Measurements from ENCODE around the gene PPIL4. TPM values are rescaled to one million over a fixed set of nuclear protein-coding genes. Genes with fewer than 3 reads are reported as not detected.

Gene PPIL4
- total and polyA plus RNA-seq, 2 donors from 2014 or later: 18.0 to 30.1 TPM

- H3K4me1 ChIP-seq (ENCODE audit: control insufficient read depth in 2 of 3, insufficient read depth in 2 of 3, low read depth in 1 of 3, low read length in 3 of 3): peaks cover 0 to 18% (median 17%) of the 10 kb centered on the region in 3 donors
- peaks cover 0 to 2% (median 0%) of the 10 kb centered on the region in 3 donors for H3K36me3 ChIP-seq (ENCODE audit: control insufficient read depth in 2 of 3, insufficient read depth in 3 of 3, low read length in 3 of 3)
- TF ChIP-seq CTCF (IDR thresholded peaks at IDR 0.05; ENCODE audit: borderline replicate concordance, extremely low read depth, insufficient read depth): no peak
- intact Hi-C loops (cut with DNase I): no loop called here
- DNase-seq (no peak), FAIRE-seq (no peak)
- H3K27ac ChIP-seq (ENCODE audit: low read depth in 2 of 2, low read length in 2 of 2): no peak overlapping the region
- H3K9ac ChIP-seq (ENCODE audit: low read length in 3 of 3): no peak overlapping the region
- no peaks in the 10 kb centered on the region for H3K9me3 ChIP-seq (ENCODE audit: control insufficient read depth in 2 of 3, insufficient read depth in 1 of 3, low read length in 3 of 3)
- no peak overlapping the region for H3K4me3 ChIP-seq (ENCODE audit: low read length in 3 of 3)
- no peaks in the 10 kb centered on the region for H3K27me3 ChIP-seq (ENCODE audit: control insufficient read depth, insufficient read depth, low read length)
These were observed 87.6 kb downstream of the PPIL4 start for GRCh38 chr6:149458196-149458595.

GRCh38 chr6:149457316-149457884, 88.4 kb downstream of the PPIL4 start:
- peaks cover 0 to 22% (median 22%) of the 10 kb centered on the region in 3 donors for H3K4me1 ChIP-seq (ENCODE audit: control insufficient read depth in 2 of 3, insufficient read depth in 2 of 3, low read depth in 1 of 3, low read length in 3 of 3)
- no peak overlapping the region for H3K27ac ChIP-seq (ENCODE audit: low read depth in 2 of 2, low read length in 2 of 2)
- no peak for FAIRE-seq
- no peaks in the 10 kb centered on the region for H3K9me3 ChIP-seq (ENCODE audit: control insufficient read depth in 2 of 3, insufficient read depth in 1 of 3, low read length in 3 of 3)
- no peak overlapping the region for H3K9ac ChIP-seq (ENCODE audit: low read length in 3 of 3)
- TF ChIP-seq CTCF (IDR thresholded peaks at IDR 0.05; ENCODE audit: borderline replicate concordance, extremely low read depth, insufficient read depth): no peak
- peaks cover 0 to 2% (median 0%) of the 10 kb centered on the region in 3 donors for H3K36me3 ChIP-seq (ENCODE audit: control insufficient read depth in 2 of 3, insufficient read depth in 3 of 3, low read length in 3 of 3)
- intact Hi-C loops (cut with DNase I): no loop called here
- no peak overlapping the region for H3K4me3 ChIP-seq (ENCODE audit: low read length in 3 of 3)
- no peak for DNase-seq
- H3K27me3 ChIP-seq (ENCODE audit: control insufficient read depth, insufficient read depth, low read length): no peaks in the 10 kb centered on the region

GRCh38 chr6:149456311-149457021, 89.4 kb downstream of the PPIL4 start:
- H3K9ac ChIP-seq (ENCODE audit: low read length in 3 of 3): no peak overlapping the region
- H3K36me3 ChIP-seq (ENCODE audit: control insufficient read depth in 2 of 3, insufficient read depth in 3 of 3, low read length in 3 of 3): no peaks in the 10 kb centered on the region
- no peak for FAIRE-seq
- H3K4me1 ChIP-seq (ENCODE audit: control insufficient read depth in 2 of 3, insufficient read depth in 2 of 3, low read depth in 1 of 3, low read length in 3 of 3): peaks cover 0 to 27% (median 26%) of the 10 kb centered on the region in 3 donors
- no peak overlapping the region for H3K4me3 ChIP-seq (ENCODE audit: low read length in 3 of 3)
- DNase-seq: no peak
- intact Hi-C loops (cut with DNase I): no loop called here
- H3K27ac ChIP-seq (ENCODE audit: low read depth in 2 of 2, low read length in 2 of 2): no peak overlapping the region
- TF ChIP-seq CTCF (IDR thresholded peaks at IDR 0.05; ENCODE audit: borderline replicate concordance, extremely low read depth, insufficient read depth): no peak
- H3K27me3 ChIP-seq (ENCODE audit: control insufficient read depth, insufficient read depth, low read length): no peaks in the 10 kb centered on the region
- H3K9me3 ChIP-seq (ENCODE audit: control insufficient read depth in 2 of 3, insufficient read depth in 1 of 3, low read length in 3 of 3): no peaks in the 10 kb centered on the region
